Kidney (tissue), 14 donors: Measurements from ENCODE around the gene HSP90AB1. TPM values are rescaled to one million over a fixed set of nuclear protein-coding genes. Genes with fewer than 3 reads are reported as not detected.

Experiments used
- DNase-seq, 5 donors: peaks; one replicate each; pipeline ENCODE4 v3.0.0-alpha.2; 2013 to 2020
- FAIRE-seq: peaks from 2 replicates; lab custom pipeline; 2012; peaks lifted over from hg19 to GRCh38; lab: Jason Lieb, UNC
- H3K27ac ChIP-seq, 2 donors: one replicate each; pipeline ENCODE4 v1.7.0; 2013; ENCODE audit warnings: low read depth in 2 of 2, low read length in 2 of 2, inconsistent platforms in 1 of 2
- H3K27me3 ChIP-seq: one replicate; pipeline ENCODE4 v1.7.1; 2013; ENCODE audit warnings: low read length, inconsistent platforms; ENCODE audit not compliant: control insufficient read depth, insufficient read depth
- H3K36me3 ChIP-seq, 3 donors: one replicate each; pipeline versions ENCODE4 v1.7.0 to v1.7.1; 2013; ENCODE audit warnings: low read length in 3 of 3, control low read depth in 1 of 3, inconsistent platforms in 1 of 3; ENCODE audit not compliant: insufficient read depth in 3 of 3, control insufficient read depth in 2 of 3
- H3K4me1 ChIP-seq, 3 donors: one replicate each; pipeline versions ENCODE4 v1.7.0 to v1.7.1; 2013; ENCODE audit warnings: low read length in 3 of 3, inconsistent platforms in 1 of 3, low read depth in 1 of 3; ENCODE audit not compliant: control insufficient read depth in 2 of 3, insufficient read depth in 2 of 3
- H3K4me3 ChIP-seq, 3 donors: one replicate each; pipeline versions ENCODE4 v1.7.0 to v1.8.1; 2013; ENCODE audit warnings: low read length in 3 of 3, control low read depth in 1 of 3, inconsistent platforms in 1 of 3
- H3K9ac ChIP-seq, 3 donors: one replicate each; pipeline versions ENCODE4 v1.7.0 to v1.7.1; 2013; ENCODE audit warnings: low read length in 3 of 3, control low read depth in 1 of 3, inconsistent platforms in 1 of 3
- H3K9me3 ChIP-seq, 3 donors: one replicate each; pipeline versions ENCODE4 v1.7.0 to v1.7.1; 2013; ENCODE audit warnings: low read length in 3 of 3, control low read depth in 1 of 3, inconsistent platforms in 1 of 3; ENCODE audit not compliant: control insufficient read depth in 2 of 3, insufficient read depth in 1 of 3
- CTCF ChIP-seq: IDR thresholded peaks from 3 replicates; pipeline ENCODE4 v1.5.1; 2012; ENCODE audit warnings: mild to moderate bottlenecking, moderate library complexity, borderline replicate concordance; ENCODE audit not compliant: insufficient read depth; ENCODE audit errors: extremely low read depth
- intact Hi-C: fragments of 100-400 bp; cut with DNase I; formaldehyde crosslinking; loops from one replicate; pipeline ENCODE4 v1.11.1; 2022
- polyA plus RNA-seq: library from polyadenylated mRNA; stranded (reverse); fragments of 350-450 nt; fragmentation: Illumina TruSeq; extraction: RNeasy Lipid Tissue Mini Kit (QIAGEN cat#74804); gene quantifications from one replicate; pipeline ENCODE4 v1.2.3, GENCODE V29; 2014; ENCODE audit warnings: low read depth, low replicate concordance; ENCODE audit not compliant: insufficient read depth
- total RNA-seq: library from RNA; stranded (reverse); fragmentation: NEBNext Ultra II Directional; extraction: Animal tissue kit (Norgen Biotek cat#: 25700); gene quantifications from one replicate; pipeline ENCODE4 v1.2.1, GENCODE V29; 2021
- donor health status: control.
- donor health status: control.
- donor health status: control.
- donor health status: control.
- donor health status: control.
- donor health status: DM: yes; HTN: yes; CAD: no.
- donor health status: Normal renal cell carcinoma (clear cell type).

Gene HSP90AB1
- total and polyA plus RNA-seq, 2 donors from 2014 or later: 499 to 551 TPM

GRCh38 chr6:44284121-44284520 lies 37.2 kb downstream of the HSP90AB1 start:
- FAIRE-seq: no peak
- no peak for TF ChIP-seq CTCF
- Histone ChIP-seq H3K4me1 (no peaks in the 10 kb centered on the region), H3K27ac (no peak overlapping the region), H3K4me3 (no peak overlapping the region), H3K9ac (no peak overlapping the region), H3K36me3 (no peaks in the 10 kb centered on the region), H3K9me3 (no peaks in the 10 kb centered on the region), H3K27me3 (no peaks in the 10 kb centered on the region)
- no peak for DNase-seq
- intact Hi-C loops: no loop called here

GRCh38 chr6:44284867-44285266 lies 38.0 kb downstream of the HSP90AB1 start:
- FAIRE-seq (no peak), DNase-seq (no peak)
- no peak for TF ChIP-seq CTCF
- peaks cover 3% of the 10 kb centered on the region for H3K27me3 ChIP-seq
- no peaks in the 10 kb centered on the region for H3K36me3 ChIP-seq
- no peak overlapping the region for H3K9ac ChIP-seq
- no peaks in the 10 kb centered on the region for H3K9me3 ChIP-seq
- H3K4me3 ChIP-seq: no peak overlapping the region
- H3K27ac ChIP-seq: no peak overlapping the region
- intact Hi-C loops: no loop called here
- no peaks in the 10 kb centered on the region for H3K4me1 ChIP-seq

GRCh38 chr6:44285552-44286284 lies 38.8 kb downstream of the HSP90AB1 start:
- no peaks in the 10 kb centered on the region for H3K9me3 ChIP-seq
- FAIRE-seq: no peak
- H3K36me3 ChIP-seq: no peaks in the 10 kb centered on the region
- no peak overlapping the region for H3K4me3 ChIP-seq
- H3K4me1 ChIP-seq: no peaks in the 10 kb centered on the region
- H3K9ac ChIP-seq: no peak overlapping the region
- peak in 2 of 5 donors; percentile 34 to 59 for DNase-seq
- intact Hi-C loops: no loop called here
- no peak for TF ChIP-seq CTCF
- H3K27ac ChIP-seq: no peak overlapping the region
- peaks cover 3% of the 10 kb centered on the region for H3K27me3 ChIP-seq

- intact Hi-C loops: no loop called here
- no peaks in the 10 kb centered on the region for H3K9me3 ChIP-seq
- no peaks in the 10 kb centered on the region for H3K36me3 ChIP-seq
- no peak for TF ChIP-seq CTCF
- no peaks in the 10 kb centered on the region for H3K4me1 ChIP-seq
- no peak overlapping the region for H3K4me3 ChIP-seq
- H3K27me3 ChIP-seq: peaks cover 3% of the 10 kb centered on the region
- H3K9ac ChIP-seq: no peak overlapping the region
- FAIRE-seq (no peak), DNase-seq (peak in 1 of 5 donors; percentile 49)
- H3K27ac ChIP-seq: no peak overlapping the region
Observed at GRCh38 chr6:44286285-44286565, 39.3 kb downstream of the HSP90AB1 start.
